T-helper 2 cell (primary cell): Measurements from ENCODE around the gene VIM.
A peak's percentile ranks its signal among the peaks of the same experiment; 100 is the strongest.

Experiments used
- DNase-seq, 5 experiments: peaks; one replicate each; pipeline versions ENCODE4 v3.0.0 to v3.0.0-alpha.2; 2012 to 2022
- total RNA-seq, 2 donors: gene quantifications; one replicate each; lab custom pipeline; 2026; lab: John Stamatoyannopoulos, UW

Gene VIM
- total RNA-seq, result 1,276 to 2,935 reads per million in 2 donors

DNA sequence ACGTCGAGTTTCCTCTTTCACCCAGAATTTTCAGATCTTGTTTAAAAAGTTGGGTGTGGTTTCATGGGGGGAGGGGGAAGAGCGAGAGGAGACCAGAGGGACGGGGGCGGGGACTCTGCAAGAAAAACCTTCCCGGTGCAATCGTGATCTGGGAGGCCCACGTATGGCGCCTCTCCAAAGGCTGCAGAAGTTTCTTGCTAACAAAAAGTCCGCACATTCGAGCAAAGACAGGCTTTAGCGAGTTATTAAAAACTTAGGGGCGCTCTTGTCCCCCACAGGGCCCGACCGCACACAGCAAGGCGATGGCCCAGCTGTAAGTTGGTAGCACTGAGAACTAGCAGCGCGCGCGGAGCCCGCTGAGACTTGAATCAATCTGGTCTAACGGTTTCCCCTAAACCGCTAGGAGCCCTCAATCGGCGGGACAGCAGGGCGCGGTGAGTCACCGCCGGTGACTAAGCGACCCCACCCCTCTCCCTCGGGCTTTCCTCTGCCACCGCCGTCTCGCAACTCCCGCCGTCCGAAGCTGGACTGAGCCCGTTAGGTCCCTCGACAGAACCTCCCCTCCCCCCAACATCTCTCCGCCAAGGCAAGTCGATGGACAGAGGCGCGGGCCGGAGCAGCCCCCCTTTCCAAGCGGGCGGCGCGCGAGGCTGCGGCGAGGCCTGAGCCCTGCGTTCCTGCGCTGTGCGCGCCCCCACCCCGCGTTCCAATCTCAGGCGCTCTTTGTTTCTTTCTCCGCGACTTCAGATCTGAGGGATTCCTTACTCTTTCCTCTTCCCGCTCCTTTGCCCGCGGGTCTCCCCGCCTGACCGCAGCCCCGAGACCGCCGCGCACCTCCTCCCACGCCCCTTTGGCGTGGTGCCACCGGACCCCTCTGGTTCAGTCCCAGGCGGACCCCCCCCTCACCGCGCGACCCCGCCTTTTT lies at the start of gene VIM:
Gene VIM (plus strand): TSS at position 151 of the 925 bp plus-strand sequence. CDS start 1,182 bp downstream, outside the sequence.
- DNase-seq, result peak; percentile 54 to 94 (median 76)

DNA sequence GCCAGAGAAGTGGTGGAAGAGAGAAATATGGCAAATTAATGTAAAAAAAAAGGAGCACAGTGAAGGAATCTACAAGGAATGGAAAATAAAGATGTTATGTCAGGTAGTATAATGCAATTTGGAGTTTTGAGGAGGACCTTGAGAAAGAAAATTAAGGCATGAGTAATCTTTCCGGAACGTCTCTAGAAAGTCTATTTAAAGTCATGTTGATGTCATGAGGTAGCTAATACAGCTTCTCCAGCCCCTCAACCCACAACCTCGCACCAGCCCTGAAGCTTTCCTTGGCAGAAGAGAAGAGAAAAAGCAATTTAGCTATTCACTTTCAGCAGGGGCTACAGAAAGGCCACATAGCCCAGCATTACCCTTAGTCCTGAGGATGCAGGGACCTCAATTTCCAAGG lies 49.0 kb upstream of the VIM start:
- DNase-seq, result no peak

DNA sequence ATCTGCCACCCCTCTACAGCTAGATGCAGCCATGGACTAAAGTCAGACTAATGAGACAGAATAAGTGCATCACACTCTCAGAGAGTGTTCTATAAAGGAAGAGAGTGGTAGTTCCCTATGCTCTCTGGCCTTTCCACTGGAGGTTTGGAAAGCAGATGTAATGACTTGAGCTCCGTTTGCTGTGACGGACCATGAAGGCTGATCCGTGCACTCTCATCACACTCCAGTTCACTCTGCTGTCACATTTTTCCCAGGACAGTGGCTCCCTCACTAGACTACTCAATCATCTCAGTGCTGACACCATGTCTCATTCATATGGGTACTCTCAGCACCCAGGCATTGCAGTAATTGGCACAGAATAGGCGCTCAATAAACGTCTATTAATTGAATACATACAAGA lies 46.9 kb upstream of the VIM start:
- DNase-seq, result no peak

DNA sequence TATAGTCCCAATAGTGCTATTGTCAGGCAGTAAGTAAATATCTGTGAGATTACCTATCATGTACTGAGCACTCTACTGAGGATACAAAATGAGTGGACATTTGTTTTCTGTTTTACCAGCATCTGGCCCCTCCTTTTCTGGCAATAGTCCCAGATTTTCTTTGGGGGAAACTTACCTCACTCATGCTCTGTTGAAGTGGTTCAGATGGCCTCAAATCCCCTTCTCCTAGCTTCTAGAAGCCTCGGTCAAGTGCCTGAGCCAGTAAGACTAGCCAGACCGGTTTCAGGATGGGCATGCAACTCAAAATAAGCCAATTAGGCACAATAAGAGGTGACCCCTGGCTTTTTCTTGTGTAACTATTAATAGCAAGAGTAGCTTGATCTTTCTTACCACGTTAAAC lies 46.3 kb upstream of the VIM start:
- no peak for DNase-seq

DNA sequence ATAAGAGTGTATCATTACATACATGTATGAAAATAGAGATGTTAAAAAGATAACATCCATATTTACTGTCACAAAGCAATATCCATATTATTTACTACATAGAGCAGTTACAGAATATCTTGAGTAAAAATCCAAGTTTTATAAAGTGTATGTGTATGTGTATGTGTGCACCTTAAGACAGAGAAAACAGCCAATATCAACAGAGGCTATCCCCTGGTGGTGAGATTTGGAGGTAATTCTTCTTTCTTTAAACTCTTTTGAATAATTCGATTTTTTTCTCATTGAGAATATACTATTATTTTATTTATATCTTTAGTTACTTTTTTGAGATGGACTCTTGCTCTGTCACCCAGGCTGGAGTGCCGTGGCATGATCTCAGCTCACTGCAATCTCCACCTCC lies 44.9 kb upstream of the VIM start:
- no peak for DNase-seq

DNA sequence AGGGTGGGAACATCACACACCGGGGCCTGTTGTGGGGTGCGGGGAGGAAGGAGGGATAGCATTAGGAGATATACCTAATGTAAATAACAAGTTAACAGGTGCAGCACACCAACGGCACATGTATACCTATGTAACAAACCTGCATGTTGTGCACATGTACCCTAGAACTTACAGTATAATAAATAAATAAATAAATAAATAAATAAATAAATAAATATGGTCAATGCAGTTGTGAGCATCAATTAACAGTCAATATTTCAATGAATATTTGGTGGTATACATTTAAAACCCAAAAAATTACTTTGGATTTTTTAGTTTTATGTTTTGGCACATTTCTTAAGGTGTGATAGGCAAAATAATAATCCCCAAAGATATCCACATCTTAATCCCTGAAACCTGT lies 42.2 kb upstream of the VIM start:
- DNase-seq, result no peak

DNA sequence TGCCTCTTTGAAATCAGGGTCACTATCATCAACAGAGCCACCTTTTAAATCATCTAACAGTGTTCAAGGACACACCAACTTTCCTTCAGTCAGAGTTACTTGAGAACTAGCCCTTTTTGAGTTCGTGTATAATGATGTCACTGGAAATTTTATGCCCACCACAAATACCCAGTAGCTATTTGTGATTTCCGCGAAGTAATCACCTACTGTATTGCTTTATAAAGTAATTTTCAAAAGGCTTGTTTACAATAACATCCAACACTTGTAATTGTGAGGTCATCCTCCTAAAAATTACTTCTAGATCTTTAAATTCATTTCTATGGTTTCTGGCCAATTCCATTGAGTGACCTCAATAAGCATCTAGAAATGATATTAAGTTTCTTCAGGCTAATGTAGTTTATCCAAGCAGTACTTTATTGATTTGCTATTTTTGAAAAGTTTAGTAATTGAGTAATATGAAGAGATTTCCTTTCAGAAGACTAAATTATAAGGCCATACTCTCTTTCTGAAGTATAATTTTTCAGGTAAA lies 39.3 kb upstream of the VIM start:
- DNase-seq, result no peak

DNA sequence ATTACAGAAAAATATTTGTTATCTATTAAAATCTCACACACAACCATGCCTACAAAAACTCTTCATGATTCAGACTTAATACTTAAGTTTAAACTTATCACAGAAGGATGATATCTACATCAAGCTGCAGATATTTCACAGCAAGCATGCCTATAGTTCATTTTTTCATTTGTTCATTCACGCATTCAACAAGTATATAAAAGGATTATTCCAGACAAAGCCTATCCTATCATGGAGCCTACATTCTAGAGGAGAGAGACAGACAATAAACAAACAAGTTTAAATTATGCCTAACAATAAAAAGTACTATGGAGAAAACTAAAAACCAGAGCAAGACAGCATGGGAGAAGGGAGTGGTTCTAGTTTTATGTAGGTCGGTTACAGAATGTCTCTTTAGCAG lies 37.4 kb upstream of the VIM start:
- DNase-seq, result no peak

DNA sequence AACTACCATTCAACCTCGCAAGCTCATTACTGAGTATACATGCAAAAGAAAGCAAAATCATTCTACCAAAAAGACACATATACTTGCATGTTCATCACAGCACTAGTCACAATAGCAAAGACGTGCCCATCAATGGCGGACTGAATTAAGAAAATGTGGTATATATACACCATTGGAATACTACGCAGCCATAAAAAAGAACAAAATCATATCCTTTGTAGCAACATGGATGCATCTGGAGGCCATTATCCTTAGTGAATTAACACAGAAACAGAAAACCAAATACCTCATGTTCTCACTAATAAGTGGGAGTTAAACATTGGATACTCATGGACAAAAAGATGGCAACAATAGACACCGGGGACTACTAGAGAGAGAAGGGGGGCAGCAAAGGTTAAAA lies 33.0 kb upstream of the VIM start:
- no peak for DNase-seq

DNA sequence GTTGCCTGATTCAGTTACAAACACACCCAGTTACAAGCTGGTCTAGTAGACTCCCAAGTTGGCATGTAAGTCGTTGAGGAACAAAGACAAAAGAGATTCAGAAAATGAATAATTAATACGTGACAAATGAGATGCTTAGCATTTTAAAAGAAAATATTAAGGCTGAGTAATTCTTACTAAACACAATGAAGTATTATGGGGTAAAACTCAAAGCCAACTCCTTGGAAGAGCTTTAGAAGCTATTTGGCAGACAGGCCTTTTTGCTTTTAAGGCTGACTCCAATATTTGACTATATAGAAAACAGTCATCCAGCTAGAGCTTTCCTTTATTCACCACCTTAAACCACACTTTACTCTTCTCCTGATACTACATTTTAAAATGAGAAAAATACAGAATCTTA lies 32.0 kb upstream of the VIM start:
- DNase-seq, result no peak

DNA sequence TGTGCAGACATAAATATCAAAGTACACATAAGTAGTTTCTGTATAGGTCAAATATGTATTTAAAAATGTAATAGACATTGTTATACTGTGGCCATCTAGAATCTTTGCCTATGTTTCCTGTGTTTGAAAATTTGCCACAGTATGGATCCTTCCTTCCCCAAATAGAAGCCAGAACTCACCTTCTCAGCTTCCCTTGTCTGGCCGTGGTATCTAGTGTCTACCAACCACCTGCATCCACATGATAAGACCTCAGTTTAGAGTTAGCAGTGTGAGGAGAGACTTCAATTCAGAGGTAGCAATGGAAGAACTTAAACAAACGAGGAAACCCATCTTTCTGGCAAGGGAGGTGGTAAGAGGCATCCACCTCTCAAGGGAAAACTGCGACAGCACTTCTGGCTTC lies 31.5 kb upstream of the VIM start:
- no peak for DNase-seq

DNA sequence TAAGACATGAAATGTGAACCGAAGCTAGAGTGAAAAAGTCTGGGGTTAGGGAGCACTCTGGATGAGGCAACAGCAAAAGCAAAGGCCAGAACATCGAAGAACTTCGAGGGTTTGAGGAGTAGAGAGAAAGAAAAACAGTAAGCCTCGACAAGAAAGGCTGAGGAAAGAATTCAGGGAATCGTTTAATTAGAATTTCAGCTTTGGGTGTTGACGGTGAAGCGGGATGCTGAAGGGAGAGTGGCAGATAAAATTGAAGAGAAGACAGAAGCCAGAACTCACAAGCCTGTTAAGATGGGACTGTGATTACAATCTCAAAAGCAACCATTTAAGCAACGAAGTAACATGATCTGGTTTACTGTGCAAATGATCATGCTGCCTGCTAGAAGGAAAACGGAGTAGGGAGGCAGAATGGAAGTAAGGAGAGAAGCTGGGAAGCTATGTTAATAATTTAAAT lies 28.7 kb upstream of the VIM start:
- no peak for DNase-seq

DNA sequence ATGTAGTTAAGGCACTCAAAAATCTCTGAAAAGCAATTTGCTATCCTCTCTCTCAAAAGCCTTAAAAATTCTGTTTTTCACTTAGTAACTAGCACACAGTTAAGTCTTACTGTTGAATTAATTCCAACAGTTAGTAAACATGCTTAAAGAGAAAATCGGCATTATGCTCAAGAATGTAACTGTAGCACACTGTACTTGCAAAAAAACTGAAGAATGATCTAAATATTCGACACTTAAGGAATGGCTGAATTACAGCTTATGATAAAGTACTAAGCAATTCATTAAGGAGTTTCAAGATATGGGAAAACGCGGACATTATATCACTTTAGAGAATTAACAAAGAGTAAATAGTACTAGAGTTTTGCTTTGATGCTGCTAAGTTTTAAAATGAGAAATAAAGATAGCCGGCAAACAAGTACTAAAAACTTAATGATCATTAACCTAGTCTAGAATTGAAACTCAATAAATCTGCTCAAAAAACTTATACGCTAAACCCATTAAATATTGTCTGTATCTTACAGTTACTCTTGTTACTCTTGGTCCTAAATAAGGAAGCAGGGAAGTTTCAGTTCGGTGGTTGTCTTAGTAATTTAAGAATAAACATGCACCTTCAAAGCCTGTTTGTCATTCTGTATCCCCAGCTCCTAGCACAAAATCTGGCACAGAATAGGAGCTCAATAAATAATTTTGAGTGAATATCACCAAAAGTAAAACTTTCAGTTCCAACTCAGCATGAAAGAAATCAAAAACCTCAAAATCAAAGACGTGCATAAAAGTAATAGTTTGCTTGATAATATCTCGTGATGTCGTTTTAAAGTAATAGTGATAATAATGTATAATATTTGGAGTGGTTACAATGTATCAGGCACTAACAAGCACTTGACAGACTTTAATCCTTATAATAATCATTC lies 27.8 kb upstream of the VIM start:
- DNase-seq, result no peak

DNA sequence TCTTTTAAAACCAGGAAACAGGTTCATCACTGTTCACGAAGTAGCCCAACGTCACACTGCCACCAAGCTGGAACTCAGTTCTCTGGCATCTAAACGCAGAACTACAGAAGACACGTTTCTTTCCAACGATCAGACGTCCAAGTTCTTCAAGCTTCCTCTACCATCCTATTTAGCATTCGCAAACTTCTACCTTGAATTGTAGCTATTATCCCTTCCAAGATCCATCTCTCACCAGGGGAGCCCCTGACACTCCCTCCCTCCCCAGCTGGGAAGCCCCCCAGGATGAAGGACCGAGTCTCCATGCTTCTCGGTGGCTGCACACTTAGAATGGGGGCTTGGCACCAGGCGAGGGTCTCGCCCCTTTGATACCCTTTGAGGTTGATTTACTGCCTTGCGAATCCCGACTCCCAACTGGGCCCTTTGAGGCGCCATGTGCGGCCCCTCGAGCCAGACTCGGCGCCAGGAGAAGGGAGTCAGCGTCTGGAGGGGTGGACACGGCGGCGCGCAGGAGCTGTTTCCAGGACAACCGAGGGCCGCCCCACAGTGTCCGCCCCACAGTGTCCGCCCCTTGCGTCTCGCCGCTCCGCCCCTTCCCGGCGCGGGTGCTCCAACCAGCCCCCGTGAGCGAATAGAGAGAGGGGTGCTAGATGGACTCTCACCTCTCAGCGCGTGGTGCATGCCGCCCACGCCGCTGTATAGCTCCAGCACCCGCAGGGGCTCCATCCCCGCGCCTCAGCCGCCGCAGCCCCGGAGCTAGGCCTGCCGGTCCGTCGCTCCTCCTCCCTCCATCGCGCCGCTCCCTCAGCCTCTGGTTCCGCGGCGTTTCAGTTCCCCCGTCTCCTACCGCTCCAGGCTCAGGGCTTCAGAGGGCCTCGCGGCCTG lies 26.9 kb upstream of the VIM start, which contains the start of gene TRDMT1:
Gene TRDMT1 (minus strand): TSS at position 761 of the 882 bp plus-strand sequence. CDS start 38 bp downstream, at position 723.
- DNase-seq, result peak; percentile 58 to 86 (median 71)

DNA sequence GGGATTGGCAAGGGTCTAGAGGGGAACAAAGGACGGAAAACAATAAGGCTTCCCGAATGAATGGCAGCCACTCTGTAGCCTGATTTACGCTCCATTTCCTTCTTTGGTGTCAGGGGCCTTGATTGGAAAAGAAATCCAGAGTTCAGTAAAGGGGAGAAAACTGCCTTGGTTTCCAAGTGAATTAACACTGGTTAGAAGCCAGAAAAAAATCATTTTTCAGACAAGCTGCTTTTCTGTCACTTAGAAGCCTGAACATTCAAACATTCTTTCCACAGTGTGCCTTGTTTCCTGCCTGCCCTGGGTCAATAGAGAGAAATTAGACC lies 26.3 kb upstream of the VIM start:
- no peak for DNase-seq

DNA sequence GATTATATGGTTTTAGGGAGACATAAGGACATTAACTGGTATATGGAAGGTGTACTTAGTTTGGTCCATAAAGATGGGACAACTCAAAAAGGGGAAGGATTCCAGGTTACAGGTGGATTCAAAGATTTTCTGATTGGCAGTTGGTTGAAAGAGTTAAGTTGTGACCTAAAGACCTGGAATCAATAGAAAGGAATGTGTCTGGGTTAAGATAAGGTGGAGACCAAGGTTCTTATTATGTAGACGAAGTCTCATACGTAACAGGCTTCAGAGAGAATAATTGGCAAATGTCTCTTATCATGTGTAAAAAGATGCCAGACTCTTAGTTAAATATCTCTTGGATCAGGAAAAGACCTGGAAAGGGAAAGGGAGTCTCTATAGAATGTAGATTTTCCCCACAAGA lies 25.5 kb upstream of the VIM start:
- no peak for DNase-seq

DNA sequence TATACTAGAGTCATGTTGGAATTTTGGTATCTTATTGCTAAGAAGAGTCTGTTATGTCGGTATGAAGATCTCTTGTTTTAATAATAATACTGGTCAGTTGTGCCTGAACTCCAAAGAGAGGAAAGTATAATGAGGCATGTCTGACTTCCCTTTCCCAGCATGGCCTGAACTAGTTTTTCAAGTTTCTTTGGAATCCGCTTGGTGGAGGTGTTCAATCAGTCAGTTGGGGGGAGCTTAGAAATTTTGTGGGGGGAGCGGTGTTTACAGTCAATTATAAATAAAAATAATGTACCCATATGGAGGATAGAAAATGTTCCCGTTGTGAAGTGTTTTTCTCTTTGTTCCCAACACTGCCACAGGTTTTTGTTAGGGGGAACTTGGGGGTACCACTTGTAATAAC lies 25.0 kb upstream of the VIM start:
- no peak for DNase-seq

DNA sequence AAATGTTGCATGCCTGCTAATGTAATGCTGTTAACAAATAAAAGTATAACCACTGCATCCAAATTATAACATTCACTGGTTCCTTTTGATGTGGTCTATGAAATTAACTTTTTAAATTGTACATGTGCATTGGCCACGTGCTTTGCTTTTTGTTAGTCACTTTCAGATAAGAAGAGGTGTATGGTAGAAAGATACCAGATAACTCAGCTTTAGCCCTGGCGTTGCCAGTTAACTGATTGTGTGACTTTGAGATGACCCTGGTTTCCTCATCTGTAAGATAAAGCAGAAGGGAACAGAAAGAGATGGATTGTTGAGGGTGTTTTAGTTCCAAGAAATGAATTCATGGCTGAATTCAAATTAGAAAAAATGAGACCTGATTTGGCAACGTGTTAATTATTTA lies 24.6 kb upstream of the VIM start:
- DNase-seq, result no peak

DNA sequence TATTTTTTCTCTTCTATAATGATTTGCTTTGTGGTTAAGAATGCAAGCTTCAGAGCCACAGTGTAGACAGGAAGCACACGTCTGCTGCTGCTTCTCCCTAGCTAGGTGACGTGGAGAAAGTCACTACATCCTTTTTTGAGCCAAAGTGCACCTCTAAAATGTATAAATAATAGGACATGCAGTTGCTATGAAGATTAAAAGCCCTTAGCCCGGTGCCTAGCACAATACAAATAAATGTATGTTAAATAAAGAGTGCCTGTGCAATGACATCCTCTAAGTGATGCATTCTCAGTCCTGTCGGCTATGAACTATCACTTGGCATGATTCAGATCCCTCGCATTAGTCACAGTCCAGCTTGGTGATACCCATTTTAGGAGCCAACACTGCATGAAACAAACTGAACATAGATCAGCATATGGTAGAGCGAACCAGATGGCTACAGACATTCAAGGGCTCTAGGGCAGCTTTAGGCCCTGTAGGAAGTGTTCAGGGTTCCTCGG lies 21.8 kb upstream of the VIM start:
- peak in 2 of 5 experiments; percentile 66 to 91 for DNase-seq

DNA sequence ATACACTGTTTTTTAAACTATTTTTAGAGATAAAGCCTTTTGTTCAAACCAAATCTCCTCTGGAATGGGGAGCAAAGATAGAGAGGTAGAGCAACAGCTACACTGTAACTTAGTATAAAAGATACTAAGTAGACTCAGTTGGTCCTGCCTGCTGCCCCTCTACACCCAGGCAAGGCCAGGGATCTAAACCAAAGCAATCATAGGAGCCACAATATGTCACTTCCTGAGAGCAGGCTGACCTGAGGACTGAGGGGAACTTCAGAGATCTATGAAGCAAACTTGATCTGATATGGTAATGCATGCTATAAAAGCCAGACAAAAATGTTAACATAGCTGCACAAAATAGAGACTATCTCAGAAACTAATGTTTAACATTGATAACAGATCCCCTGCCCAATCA lies 19.6 kb upstream of the VIM start:
- no peak for DNase-seq

DNA sequence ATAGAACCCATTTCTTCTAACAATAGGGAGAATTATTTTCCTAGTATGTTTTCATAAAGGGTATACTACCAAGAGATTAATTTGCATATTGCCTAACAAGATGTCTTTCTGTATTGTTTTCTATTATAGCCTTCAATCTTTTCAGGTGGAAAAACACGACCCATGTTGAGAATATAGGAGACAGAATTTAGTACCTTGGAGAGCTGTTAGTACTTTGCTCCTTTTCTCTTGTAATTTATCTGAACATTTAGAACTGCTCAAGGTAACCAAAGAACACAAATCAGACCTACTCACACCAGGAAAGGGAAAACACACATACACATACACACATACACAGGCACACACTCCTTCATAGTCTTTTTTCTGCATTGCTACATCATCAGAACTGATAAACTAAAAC lies 18.7 kb upstream of the VIM start:
- no peak for DNase-seq

DNA sequence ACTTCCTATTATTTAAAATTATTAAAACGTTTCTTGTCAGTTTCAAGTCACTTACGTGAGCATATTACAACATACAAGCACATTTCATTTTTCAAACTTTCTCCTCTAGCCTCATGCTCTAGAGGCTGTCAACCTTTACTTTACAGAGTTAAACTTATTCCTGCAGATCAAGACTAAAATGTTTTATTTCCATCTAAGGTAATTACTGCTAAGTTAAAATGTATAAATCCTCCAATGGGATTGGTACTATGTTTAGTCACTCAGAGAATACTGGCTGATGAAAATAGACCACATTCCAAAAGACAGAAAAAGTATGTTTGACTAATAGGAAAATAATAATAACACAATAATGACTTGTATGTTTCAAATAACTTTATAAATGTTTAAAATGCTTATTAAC lies 18.2 kb upstream of the VIM start:
- no peak for DNase-seq
